ENCODE results near the gene NLGN3. TPM values are rescaled to one million over a fixed set of nuclear protein-coding genes. Genes with fewer than 3 reads are reported as not detected.

Gene NLGN3
- total and polyA plus RNA-seq, 2 of the 8 experiments (the other 6 are each of a cell fraction or from before 2014, with no cell fraction given), result 12.0 to 14.8 TPM

DNA sequence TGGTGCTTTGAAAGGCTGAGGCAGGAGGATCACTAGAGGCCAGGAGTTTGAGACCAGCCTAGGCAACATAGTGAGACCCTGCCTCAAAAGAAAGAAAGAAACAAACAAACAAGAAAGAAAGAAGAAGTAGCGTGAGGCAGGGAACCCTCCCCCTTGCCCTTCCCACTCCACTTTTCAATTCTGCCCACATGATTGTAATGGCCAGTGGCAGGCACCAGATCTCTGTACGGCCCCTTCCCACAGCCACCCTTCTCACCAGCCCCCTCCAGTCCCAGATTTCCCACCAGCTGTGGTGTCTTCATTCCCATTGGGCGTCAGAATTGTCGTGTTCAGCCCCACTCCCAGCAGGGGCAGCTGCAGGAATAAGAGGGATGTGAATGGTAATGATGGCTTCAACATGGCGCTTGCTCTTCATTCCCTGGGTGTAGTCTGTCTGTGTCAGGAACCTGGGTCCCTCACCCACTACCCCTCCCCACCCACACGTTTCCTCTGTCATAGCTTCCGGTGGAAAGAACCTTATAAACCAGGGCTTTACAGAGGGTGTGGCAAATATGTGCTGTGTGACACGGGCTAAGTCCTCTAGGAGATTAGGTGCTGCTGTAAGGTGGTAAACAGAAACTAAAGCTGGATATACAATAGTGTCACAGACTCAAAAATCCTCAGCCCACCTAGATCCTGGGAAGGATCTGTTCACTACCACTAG lies 33.3 kb upstream of the NLGN3 start, which contains the start of gene IL2RG (continued):
- TF ChIP-seq, protein P1, sequence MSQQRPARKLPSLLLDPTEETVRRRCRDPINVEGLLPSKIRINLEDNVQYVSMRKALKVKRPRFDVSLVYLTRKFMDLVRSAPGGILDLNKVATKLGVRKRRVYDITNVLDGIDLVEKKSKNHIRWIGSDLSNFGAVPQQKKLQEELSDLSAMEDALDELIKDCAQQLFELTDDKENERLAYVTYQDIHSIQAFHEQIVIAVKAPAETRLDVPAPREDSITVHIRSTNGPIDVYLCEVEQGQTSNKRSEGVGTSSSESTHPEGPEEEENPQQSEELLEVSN (IDR thresholded peaks at IDR 0.05), result no peak
